GM18517 (cell line): ENCODE data around the gene HSPD1.
A peak's percentile ranks its signal among the peaks of the same experiment; 100 is the strongest.
"Not testable (repeated sequence)": the region's sequence is repeated elsewhere in the genome, so short reads cannot be mapped to it uniquely, and the experiment has no call there.

Source experiments
- ATAC-seq: cut with Tn5 transposase; IDR thresholded peaks from one replicate; pipeline ENCODE4 v1.9.1; 2021; ENCODE audit warnings: mild to moderate bottlenecking, moderate library complexity; ENCODE audit not compliant: unreplicated experiment

Gene HSPD1

DNA sequence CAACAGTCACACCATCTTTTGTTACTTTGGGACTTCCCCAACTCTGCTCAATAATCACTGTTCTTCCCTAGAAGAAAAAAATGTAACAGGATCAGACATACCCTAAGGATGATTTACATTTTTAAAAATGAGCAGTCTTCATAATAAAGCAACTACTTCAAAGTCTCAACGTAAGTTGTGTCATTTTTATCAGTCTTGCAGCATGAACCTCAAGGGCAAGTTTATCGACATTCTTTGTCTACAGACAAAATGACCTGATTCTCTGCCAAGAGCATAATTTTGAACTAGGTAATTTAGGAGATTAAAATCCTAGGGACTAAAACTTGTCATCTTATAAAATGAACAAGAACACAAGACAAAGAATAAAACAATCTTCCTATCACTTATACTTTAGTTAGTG is 2.3 kb downstream of the HSPD1 start:
- ATAC-seq = no peak

DNA sequence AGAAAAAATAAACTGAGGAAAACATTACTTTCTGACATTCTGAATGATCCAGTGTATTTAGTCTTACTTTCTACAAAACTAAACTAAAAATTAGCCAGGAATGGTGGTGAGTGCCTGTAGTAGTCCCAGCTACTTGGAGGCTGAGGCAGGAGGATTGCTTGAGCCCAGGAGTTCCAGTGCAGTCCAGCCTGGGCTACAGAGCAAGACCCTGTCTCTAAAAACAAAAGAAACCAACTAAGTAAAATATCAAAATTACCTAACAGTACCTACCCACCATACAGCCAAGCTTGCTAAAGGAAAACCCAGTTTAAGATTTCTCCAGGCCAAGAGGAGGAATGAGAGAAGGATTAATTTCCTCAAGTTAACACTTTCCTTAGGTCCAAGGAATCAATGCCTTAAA is 2.9 kb downstream of the HSPD1 start:
- no peak for ATAC-seq

DNA sequence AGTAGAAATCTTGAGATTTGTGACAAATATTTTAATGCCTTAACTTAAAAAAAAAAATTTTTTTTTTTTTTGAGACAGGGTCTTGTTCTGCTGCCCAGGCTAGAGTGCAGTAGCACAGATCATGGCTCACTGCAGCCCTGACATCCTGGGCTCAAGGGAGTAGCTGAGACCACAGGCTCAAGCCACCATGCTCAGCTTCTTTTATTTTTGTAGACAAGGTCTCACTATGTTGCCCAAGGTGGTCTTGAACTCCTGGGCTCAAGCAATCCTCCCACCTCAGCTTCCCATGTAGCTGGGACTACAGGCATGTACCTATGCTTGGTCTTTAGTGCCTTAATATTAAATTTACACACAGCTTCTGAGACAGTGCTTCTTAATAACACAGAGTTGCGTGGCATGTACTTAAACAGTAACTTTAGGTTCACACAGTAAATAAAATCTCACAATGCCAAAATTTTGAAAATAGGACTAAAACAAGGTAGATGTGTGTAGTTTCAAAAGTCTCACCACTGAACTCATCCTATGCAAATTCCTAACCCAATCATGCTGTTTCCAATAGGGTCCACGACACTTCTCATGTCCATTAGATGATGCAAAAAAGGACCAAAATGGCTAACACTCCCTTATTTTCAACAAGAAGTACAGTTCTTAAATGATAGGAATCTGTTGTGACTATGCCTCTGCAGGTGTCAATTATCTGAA is 4.1 kb downstream of the HSPD1 start:
- ATAC-seq = no peak

DNA sequence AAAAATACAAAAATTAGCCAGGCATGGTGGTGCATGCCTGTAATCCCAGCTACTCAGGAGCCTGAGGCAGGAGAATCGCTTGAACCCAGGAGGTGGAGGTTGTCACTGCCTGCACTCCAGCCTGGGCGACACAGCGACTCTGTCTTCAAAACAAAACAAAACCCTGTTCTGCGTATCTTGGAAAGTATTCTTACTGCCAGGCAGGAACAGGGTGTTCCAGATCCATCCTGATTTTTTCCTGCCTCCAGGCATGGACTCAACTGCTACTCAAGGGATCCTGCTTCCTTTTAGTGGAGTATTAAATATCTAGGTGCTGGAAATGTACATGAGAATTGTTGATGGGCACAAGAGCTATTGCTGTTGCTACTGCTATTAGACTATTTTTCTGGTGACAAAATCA is 12.3 kb downstream of the HSPD1 start:
- ATAC-seq = no peak

DNA sequence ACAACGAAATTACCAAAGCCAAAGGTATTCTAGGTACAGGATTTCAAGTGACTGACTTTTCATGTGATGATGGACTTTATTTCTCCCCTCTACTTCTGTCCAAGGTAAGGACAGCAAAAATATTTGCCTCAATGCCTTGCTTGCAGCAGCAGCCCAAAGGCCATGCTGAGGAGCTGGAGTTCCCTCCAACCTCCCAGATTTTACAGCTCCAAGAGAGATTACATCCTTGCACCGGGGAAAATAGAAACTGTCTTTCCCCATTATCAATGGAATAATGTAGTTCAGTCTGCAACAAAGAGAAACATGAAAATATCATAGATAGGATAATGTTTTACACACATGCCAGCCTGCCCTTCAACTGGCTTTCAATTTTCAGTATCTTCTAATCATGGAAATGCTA is 13.5 kb downstream of the HSPD1 start:
- no peak for ATAC-seq

DNA sequence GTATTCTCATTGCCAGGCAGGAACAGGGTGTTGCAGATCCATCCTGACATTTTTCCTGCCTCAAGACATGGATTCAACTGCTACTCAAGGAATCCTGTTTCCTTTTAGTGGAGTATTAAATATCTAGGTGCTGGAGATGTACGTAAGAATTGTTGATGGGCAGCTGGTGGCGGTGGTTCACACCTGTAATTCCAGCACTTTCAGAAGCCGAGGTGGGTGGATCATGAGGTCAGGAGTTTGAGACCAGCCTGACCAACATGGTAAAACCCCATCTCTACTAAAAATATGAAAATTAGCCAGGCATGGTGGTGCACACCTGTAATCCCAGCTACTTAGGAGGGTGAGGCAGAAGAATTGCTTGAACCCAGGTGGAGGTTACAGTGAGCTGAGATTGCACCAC is 15.4 kb downstream of the HSPD1 start:
- ATAC-seq = not testable (repeated sequence)

DNA sequence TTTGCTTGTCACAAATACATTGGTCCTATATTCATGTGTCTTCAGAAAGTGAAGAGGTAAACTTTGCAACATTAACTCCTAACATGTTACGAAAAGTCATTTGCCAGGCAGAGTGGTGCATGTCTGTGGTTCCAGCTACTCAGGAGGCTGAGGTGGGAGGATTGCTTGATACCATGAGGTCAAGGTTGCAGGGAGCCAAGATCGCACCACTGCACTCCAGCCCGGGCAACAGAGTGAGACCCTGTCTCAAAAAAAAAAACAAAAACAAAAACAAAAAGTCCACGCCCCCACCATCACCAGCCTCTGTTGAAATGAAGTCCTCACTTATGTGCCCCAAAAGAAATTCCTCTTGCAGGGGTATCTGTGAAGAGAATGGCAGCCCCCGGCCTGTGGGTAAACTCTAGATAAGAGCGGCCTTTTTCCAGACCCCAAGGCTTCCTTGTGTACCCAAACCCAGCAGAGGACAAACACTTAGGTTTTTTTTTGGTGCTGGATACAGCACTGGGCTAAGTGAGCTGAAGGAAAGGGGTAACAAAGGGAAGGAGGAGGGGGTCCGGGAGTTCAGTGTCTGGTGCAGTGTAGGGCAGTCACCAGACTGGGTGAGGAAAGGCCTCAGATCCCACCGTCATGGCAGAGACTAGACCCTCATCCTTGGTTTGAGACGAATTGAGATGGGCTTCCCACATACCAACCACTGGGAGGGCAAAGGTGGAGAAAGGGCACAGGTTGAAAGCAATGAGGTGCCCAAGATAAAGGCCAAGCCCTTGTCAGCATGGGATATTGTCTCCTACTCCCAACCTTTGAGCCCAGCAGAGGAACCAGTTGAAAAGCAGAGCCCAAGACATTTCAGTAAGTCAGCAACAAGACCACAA is 19.2 kb downstream of the HSPD1 start:
- ATAC-seq = no peak

DNA sequence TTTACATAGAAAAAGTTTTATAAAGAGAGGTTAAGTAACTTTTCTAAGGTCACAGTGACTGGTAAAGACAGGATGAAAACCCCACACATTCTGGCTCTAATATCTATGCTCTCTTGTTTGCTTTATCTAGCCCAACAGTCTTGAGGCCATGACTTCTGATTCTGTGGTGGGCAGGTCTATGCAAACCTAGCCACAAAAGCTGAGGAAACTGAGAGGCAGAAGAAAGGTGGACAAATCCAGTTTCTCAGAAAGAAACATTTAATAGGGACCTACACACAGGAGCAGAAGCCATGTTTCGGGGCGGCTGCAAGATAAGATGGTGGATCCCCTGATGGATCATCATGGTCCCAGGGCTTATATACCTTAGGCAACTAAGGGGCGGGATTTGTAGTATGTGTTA is 21.8 kb downstream of the HSPD1 start:
- no peak for ATAC-seq

DNA sequence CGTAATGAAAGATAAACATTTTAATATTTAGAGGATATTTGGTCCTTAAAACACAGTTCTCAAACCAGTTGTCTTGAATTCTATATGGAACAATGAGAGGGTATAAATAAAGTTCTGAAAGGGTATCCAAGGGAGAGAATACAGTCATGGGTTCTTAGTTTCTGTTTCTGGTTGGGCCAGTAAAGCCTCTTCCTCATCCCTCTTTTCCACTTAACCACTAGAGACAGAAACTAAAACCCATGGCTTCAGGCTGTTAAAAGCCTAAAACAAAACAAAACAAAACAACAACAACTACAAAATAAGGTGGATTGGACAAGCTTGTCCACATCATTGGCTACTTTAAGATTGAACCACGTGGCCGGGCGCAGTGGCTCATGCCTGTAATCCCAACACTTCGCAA is 27.5 kb downstream of the HSPD1 start:
- ATAC-seq = no peak

DNA sequence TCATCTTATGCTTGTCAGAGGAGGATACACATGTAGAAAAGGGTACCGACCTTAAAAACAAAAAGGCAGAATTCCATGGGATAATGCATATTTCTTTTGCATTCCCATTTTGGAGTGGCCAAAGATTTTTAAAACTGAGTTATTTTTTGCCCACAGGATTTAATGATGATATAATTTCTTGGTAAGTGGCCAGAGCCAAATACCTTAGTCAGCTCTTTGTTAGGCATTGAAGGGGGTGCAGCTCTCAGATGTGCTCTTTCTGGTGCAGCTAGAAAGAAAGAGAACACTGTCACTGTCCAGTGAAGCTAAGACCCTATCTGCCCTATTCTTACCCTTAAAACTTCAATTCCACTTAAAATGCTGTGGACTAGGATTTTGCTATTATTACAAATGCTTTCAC is 35.5 kb downstream of the HSPD1 start:
- no peak for ATAC-seq

DNA sequence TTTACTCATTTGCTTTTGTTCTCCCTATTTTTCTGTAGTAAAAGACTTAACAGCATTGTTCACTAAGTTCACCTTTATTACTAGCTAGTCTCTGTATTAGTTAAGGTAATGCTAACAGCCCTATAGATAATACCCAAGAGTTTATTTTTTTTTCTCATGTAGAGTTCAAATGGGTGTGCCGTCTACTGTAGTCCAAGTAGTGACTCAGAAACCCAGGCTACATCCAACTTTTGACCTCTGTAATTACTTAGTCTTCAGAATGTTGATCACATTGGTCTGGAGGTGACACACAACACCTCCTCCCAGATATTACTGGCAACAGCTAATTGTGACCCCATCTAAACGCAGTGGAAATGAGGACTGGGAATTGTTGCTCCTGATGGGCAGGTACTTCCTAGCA is 38.6 kb downstream of the HSPD1 start:
- no peak for ATAC-seq

DNA sequence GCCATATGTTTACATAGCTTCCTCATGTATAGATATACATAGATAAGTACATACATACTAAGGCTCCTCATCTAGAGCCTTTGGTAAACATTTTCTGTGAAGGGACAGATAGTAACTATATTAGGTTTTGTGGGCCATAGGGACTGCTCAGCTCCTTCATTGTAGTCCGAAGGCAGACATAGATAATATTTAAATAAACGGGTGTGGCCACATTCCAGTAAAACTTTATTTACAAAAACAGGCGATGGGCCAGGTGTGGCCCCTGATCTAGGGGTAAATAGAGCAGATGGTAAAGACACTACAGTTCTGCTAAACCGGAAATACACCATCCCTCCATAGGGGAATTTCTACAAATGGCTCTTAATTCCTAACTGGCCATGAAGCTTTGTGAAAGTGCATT is 39.0 kb downstream of the HSPD1 start:
- no peak for ATAC-seq

DNA sequence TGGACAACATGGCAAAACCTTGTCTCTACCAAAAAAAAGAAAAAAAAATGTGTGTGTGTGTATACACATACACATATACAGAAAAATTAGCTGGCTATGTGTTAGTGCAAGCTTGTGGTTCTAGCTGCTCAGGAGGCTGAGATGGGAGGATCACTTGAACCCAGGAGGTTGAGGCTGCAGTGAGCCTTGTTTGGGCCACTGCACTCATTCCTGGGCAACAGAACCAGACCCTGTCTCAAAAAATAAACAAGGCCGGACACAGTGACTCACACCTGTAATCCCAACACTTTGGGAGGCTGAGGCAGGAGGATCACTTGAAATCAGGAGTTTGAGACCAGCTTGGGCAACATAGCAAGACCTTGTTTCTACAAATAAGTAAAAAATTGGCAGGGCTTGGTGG is 44.2 kb downstream of the HSPD1 start:
- ATAC-seq = no peak

DNA sequence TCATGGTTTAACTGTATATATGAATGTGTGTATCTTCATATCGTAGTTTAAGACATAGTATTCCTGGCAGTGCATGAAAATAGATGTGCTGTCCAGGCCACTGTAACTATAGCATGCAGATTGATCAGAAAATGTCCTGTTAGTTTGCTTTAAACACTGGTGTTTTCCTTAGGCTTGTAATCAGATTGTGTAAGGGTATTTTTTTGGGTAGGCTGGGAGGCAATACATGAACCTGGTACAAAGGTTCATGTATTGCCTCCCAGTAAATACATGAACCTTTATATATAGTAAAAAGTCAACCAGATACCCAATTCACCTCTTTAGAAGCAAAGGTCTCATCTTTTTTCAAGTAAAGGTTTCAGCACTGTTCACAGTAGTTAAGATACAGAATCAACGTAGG is 44.7 kb downstream of the HSPD1 start:
- ATAC-seq = no peak

DNA sequence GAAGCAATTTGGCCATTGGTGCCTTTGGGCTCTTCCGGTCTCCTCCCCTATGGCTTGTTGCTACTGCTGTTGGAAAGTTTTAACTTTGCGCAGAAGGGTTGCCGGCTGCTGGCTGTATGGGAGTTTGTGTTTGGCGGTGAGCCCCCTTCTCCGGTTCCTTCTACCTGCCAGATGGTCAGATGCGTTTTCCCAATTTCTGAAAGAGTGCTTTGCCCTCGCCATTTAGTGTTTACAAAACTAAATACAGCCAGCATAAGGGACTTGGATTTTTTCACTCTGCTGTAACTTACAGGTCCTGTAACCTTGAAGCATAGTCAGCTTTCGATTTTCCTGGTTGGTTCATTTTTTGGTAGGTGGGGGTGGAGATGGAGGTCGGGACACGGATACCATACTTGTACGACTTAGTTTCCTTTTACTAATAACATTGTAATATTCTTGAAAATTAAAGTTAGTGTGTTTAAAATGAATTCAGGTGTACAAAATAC is 45.7 kb downstream of the HSPD1 start:
- ATAC-seq = peak; percentile 24

DNA sequence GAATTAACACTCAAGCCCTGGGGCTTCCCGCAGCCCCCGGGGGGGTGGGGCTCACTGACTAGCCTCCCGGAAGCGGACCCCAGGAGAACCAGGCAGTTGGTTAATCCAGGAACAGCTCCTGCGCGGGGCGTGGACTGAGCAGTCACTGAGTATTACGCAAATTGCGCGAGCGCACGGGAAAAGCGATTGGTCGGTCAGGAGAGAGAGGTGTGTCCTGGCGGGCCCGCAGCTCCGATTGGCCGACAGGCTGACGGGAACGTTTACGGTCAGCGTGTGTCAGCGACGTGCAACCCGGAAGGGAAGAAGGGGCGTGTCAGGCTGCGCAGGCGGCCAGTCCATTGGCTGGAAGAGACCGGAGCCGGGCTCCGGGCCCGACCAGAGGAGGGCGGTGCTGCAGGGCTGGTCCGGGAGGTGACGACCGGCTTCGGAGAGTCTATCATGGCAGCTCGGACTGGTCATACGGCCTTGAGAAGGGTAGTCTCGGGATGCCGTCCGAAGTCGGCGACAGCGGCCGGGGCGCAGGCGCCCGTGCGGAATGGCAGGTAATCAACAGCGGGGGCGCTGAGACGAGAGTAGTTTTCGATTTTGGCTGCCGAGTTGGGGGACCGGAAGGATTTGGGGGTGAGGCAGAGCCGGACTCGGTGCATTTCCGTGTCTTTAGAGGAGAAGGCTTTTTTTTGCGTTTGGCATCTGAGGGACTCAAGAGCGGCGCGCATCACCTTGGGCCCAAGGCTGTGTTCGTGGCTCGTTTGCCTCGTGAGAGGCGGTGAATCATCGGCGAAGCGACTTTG is 46.3 kb downstream of the HSPD1 start, which contains the start of gene COQ10B:
Gene COQ10B (plus strand): TSS at position 430 of the 791 bp plus-strand sequence. CDS start 9 bp downstream, at position 439.
- peak; percentile 97 for ATAC-seq

DNA sequence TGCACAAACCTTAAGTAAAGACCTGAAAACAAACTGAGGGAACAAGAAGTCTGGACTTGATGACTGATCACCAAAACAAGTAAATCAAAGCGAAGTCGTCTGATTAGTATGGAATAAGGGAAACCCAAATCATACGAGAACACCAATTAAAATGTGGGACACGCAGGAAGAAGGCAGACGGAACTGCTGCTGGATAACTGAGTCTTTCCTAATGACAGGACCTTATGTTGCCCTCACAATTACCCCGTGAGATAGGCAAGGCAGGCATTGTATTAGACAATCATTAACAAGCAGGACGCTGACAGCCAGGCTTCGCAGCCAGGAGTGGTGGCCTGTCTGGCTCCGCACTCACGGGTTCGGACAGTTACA is 46.9 kb downstream of the HSPD1 start:
- no peak for ATAC-seq

DNA sequence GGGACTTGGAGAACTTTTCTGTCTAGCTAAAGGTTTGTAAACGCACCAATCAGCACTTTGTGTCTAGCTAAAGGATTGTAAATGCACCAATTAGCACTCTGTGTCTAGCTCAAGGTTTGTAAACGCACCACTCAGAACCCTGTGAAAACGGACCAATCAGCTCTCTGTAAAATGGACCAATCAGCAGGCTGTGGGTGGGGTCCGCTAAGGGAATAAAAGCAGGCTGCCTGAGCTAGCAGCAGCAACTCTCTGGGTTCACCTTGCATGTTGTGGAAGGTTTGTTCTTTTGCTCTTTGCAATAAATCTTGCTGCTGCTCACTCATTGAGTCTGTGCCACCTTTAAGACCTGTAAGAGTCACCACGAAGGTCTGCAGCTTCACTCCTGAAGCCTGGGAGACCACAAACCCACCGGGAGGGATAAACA is 48.7 kb downstream of the HSPD1 start:
- ATAC-seq = not testable (repeated sequence)

DNA sequence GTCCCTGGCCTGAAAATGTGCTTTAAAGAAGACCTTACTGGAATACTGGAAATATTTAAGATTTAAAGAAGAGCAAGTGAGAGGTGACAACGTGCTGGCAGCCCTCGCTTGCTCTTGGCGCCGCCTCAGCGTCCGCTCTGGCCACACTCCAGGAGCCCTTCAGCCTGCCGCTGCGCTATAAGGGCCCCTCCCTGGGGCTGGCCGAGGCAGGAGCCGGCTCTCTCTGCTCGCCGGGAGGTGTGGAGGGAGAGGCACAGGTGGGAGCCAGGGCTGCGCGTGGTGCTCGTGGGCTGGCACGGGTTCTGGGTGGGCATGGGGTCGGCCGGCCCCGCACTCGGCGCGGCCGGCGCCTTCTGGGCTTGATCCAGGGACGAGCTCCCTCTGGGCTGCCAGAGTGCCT is 49.2 kb downstream of the HSPD1 start:
- no peak for ATAC-seq

DNA sequence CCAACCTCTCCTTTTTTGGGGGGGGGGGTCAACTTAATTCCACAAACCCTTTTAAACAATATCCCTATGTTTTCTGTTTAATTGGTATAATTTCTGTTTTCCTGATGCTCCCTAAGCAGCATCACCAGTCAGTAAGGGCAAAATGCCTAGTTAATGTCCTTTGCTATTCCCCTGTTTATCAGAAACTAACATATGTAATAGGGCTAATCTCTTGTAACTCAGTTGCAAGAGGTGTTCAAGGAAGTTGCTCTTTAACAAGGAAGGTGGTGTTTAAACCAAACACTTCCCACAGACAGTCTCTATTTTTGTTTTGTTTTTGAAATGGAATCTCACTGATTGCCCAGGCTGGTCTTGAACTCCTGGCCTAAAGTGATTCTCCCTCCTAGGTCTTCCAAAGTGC is 52.8 kb downstream of the HSPD1 start:
- ATAC-seq = no peak

DNA sequence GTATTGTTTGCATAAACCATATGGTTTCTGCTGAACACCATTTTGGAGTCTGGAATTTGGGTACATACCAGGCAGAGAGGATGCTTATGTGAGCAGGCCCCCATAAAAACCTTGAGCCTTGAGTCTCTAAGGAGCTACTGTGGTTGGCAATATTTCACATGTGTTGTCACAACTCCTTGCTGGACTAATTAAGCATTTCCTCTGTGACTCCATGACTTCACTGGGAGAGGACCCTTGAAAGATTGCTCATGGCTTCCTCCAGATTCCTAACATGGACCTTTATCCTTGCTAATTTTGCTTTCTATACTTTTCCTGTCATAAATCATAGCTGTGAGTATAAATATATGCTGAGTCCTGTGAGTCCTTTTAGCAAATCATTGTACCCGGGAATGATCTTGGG is 53.9 kb downstream of the HSPD1 start:
- no peak for ATAC-seq
